HG02943 (cell line): Measurements from ENCODE around the gene SEMA3F.

Source experiments
- ATAC-seq: cut with Tn5 transposase; IDR thresholded peaks from one replicate; pipeline ENCODE4 v1.9.1; 2021; ENCODE audit warnings: mild to moderate bottlenecking, low read depth, moderate library complexity; ENCODE audit not compliant: unreplicated experiment

The SEMA3F gene

DNA sequence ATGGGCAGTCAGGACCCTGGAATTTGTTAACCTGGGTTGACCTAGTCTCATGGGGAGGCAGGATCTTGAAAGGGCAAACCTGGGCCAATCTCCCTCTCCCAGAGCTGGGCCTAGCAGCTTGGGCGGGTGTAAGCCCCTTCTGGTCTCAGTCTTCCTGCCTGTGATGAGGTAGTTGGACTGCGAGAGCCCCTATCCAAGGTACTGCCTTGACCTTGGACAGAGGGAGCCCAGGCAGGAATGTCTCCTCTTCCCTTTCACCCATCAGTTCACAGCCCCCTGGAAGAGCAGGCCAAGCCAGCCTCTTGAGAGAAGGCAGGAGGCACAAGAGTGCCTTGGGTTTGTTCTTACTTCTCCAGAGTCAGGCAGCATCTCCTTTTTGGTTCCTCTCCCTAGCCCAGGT, 24.7 kb upstream of the SEMA3F start:
- no peak for ATAC-seq

- ATAC-seq: no peak
These were observed 22.5 kb upstream of the SEMA3F start for GRCh38 chr3:50132421-50133282.

DNA sequence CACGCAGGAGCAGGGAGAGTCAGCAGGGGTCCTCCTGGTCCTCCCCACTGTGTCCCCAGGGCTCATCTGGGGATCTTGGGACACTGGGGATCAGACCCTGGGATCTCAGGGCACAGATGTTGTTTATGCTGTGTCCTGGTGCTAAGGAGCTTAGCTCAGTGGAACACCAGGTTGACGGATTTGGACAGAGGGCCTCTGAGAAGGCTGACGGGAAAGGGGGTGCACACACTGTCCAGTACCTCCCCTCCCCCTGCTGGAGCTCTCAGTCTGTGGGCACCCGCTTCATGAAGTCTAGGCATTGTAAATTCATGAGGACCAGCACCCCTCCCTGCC, 21.9 kb upstream of the SEMA3F start:
- no peak for ATAC-seq

- ATAC-seq: no peak
These were observed 20.8 kb upstream of the SEMA3F start for GRCh38 chr3:50134367-50134766.

- ATAC-seq: no peak
These were observed 19.2 kb upstream of the SEMA3F start for GRCh38 chr3:50135964-50136363.

GRCh38 chr3:50136714-50137405, 18.3 kb upstream of the SEMA3F start:
- no peak for ATAC-seq

GRCh38 chr3:50137531-50137930, 17.6 kb upstream of the SEMA3F start:
- ATAC-seq: no peak

DNA sequence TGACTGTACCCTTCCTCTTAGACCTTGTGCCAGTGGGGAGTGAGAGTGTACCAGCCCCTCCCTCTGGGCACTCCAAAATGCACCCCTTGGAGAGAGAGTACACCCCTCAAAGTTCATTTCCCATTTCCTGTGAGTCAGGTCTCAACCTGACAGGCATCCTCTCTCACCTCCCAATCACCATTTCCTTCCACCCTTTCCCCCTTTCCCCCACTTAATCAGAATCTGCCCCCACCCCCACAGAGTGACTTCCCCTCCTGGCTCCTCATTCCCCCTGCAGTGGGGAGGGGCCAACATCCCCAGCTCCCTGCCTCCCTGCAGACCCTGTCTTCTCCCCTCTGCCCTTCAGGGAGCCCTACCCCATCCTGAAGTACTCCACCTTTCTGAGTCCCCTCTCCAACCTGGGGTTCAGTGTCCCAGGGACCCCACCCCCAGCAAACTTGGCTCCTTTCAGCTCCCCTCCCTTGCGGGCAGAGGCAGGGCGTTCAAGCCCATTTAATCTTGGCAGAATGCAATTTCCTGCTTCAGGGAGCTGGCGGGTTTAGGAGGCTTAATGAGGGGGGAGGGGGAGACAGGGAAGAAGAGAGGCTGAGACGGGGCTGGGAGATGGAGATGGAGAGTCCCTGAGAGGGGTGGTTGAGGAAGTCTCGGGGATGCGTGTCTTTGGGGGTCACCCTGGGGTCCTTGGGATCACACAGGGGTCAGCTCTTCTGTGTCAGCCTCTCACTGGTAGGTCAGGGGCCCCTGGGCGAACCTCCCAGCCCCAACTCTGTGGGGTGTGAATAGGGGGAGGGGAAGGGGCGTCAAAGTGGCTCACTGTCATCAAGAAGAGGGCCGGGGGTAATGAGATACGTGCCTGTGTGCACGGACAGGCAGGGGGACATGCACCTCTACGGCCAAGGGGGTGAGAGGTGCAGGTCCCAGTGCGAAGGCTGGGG, 16.6 kb upstream of the SEMA3F start:
- ATAC-seq: no peak

GRCh38 chr3:50139308-50139707, 15.8 kb upstream of the SEMA3F start:
- ATAC-seq: no peak

DNA sequence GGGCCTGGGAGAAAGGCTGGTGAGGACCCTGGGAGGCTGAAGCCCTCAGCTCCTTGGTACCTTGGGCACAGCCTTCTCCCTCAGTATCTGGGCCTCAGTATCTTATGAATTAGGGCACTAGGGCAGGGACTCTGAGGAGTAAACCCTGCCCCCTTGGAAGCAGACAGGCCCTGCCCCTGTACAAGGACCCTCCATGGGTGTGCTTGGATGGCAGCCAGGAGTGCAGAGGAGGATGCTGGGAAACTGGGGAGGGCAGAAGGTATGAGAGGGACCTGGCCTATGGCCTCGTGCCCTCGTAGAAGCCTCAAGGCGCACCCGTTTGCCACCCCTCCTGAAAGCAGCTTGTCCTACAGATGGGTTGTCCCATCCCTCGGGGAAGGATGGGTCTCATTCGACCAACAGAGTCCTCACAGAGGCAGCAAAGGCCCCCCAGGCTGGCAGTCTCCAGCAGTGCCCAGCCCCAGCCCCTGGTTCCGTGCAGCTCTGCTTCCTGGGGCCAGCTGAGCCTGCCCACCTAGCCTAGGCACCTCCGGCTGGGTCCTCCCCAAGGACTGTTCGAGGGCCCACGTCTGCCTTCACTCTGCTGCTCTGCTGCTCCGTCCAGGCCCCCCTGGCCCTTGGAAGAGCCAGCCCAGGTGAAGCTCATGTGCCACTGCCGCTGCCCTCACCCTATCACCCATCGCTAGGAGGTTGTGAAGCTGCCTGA, 15.3 kb upstream of the SEMA3F start:
- no peak for ATAC-seq

DNA sequence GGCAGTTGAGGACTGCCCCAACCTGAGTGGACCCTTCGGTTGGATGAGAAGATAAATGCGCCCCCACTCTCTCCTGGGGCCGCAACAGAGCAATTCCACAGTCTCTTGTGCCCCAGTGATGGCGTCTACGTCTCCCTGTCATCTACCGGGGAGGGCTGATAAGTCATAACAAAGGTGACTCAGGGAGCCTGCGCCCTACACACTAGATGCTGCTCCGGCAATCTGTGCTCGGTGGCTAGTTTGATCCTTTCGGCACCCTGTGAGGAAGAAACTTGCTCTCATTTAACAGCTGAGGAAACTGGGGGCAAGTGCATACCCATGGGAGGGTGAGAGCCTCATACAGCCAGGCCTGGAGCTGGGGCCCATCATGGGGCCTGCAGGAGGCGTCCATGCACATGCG, 14.1 kb upstream of the SEMA3F start:
- ATAC-seq: no peak

DNA sequence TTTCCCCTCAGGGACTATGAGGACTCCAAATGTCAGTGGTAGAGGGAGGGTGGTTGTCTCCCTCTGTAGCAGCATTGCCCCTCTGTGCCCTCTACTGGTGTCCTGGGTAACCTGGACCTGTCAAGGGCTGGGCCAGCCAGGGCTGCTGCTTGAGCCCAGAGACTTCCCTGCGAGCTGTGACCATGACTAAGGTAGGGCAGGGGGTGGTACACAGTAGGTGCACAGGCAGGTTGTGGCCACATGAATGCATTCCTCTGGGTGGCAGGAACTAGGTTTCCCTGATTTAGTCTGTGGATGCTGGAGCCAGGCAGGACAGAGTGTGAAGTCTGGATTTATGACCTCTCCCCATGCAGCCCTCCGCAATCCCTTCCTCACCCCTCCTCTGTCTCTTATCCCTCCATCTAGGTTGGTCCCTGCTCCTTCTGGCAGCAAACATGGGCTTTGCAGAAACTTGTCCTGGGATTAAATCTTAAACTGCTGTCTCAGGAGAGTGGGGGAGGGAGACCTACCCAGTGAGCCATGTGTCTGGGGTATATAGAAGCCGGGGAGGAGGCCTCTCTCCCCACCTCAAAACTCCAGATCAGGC, 8.7 kb upstream of the SEMA3F start:
- no peak for ATAC-seq

GRCh38 chr3:50147016-50147415, 8.1 kb upstream of the SEMA3F start:
- ATAC-seq: no peak

GRCh38 chr3:50147447-50147846, 7.7 kb upstream of the SEMA3F start:
- no peak for ATAC-seq

- ATAC-seq: no peak
These were observed 7.3 kb upstream of the SEMA3F start for GRCh38 chr3:50147861-50148260.

GRCh38 chr3:50150404-50150750, 4.7 kb upstream of the SEMA3F start:
- no peak for ATAC-seq

- ATAC-seq: no peak
These were observed 4.0 kb upstream of the SEMA3F start for GRCh38 chr3:50150863-50151686.

- no peak for ATAC-seq
These were observed 3.4 kb upstream of the SEMA3F start for GRCh38 chr3:50151728-50152127.

GRCh38 chr3:50153782-50154475, 1.2 kb upstream of the SEMA3F start:
- ATAC-seq: no peak
